ENCODE measurements around the gene FNBP1L. TPM values are rescaled to one million over a fixed set of nuclear protein-coding genes. Genes with fewer than 3 reads are reported as not detected.

Gene FNBP1L
- total RNA-seq, 1 experiment from 2014 or later: 119 TPM

DNA sequence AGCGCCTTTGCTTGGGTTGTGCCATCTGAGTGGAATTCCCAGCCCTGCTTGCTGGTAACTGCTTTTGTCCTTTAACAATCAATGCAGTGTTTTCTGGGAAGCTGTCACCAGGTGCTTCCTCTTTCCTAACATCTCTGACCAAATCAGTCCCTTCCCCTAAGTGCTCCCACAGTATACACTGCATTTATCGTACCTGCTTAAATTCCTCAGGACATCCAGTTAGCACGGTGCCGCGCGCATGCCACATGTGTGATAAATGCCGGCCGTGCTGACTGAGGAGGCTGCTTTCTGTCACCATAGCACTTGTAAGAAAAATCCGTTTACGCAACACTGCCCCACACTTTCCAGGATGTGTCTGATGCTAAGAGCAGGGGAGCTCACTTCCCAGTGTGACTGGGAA lies 118.3 kb downstream of the FNBP1L start:
- Mint-ChIP-seq H3K4me1 (no peaks in the 10 kb centered on the region; a peak in 1 of 4 replicates), H3K27me3 (ENCODE audit: low read depth) (no peaks in the 10 kb centered on the region), H3K27ac (peak overlapping the region; percentile 45 to 53 (median 51); a peak in 4 of 7 replicates), H3K9me3 (no peaks in the 10 kb centered on the region), H3K4me3 (no peak overlapping the region), H3K36me3 (ENCODE audit: insufficient read depth in 1 of 3, low read depth in 3 of 3) (peaks cover 20 to 61% (median 46%) of the 10 kb centered on the region in 3 experiments)
- no peak overlapping the region for H4K91ac ChIP-seq (ENCODE audit: insufficient read length, low read depth, low read length)
- H3K27ac ChIP-seq (ENCODE audit: insufficient read length, low read depth, low read length): no peak overlapping the region
- H3K4me2 ChIP-seq (ENCODE audit: insufficient read depth, insufficient read length, low read length): no peak overlapping the region
- no peaks in the 10 kb centered on the region for H3K79me2 ChIP-seq (ENCODE audit: insufficient read depth, low read length)
- no peak overlapping the region for H2BK12ac ChIP-seq (ENCODE audit: insufficient read length, low read depth, low read length)
- H3K4ac ChIP-seq (ENCODE audit: low read depth, low read length): no peak overlapping the region
- no peak overlapping the region for H3T11ph ChIP-seq (ENCODE audit: low read length)
- H2BK20ac ChIP-seq (ENCODE audit: low read depth, low read length, poor library complexity, severe bottlenecking): no peak overlapping the region
- H2BK15ac ChIP-seq (ENCODE audit: low read depth, low read length): no peak overlapping the region
- no peak overlapping the region for H2AK5ac ChIP-seq (ENCODE audit: insufficient read length, low read length)
- no peak overlapping the region for H2BK120ac ChIP-seq (ENCODE audit: low read depth, low read length, poor library complexity, severe bottlenecking)
- H4K5ac ChIP-seq (ENCODE audit: insufficient read length, low read depth, low read length): no peak overlapping the region
- no peak overlapping the region for H2AFZ ChIP-seq (ENCODE audit: low read length)
- no peak overlapping the region for H4K8ac ChIP-seq (replicated peaks; ENCODE audit: insufficient read length, low read depth, low read length)
- no peak overlapping the region for H2BK5ac ChIP-seq (ENCODE audit: insufficient read length, low read length)
- no peaks in the 10 kb centered on the region for H3K27me3 ChIP-seq (ENCODE audit: insufficient read depth, low read length)
- WGBS (ENCODE audit: extremely low coverage, insufficient read length, low lambda C conversion rate): no CpG with 5 or more reads among the region's 10 CpGs
- H3K18ac ChIP-seq (ENCODE audit: insufficient read length, low read depth, low read length): no peak overlapping the region
- no peak overlapping the region for H3K9ac ChIP-seq (ENCODE audit: extremely low read depth, insufficient read length, low read length)
- H3K23me2 ChIP-seq (ENCODE audit: insufficient read length, low read depth, low read length, poor library complexity, severe bottlenecking): no peaks in the 10 kb centered on the region
- no peak overlapping the region for H3K23ac ChIP-seq (ENCODE audit: insufficient read length, low read depth, low read length)
- H3K9me3 ChIP-seq (ENCODE audit: control insufficient read depth, low read depth, low read length): no peaks in the 10 kb centered on the region
- H3K14ac ChIP-seq (ENCODE audit: insufficient read depth, low read length): no peak overlapping the region
- TF ChIP-seq, protein P1, sequence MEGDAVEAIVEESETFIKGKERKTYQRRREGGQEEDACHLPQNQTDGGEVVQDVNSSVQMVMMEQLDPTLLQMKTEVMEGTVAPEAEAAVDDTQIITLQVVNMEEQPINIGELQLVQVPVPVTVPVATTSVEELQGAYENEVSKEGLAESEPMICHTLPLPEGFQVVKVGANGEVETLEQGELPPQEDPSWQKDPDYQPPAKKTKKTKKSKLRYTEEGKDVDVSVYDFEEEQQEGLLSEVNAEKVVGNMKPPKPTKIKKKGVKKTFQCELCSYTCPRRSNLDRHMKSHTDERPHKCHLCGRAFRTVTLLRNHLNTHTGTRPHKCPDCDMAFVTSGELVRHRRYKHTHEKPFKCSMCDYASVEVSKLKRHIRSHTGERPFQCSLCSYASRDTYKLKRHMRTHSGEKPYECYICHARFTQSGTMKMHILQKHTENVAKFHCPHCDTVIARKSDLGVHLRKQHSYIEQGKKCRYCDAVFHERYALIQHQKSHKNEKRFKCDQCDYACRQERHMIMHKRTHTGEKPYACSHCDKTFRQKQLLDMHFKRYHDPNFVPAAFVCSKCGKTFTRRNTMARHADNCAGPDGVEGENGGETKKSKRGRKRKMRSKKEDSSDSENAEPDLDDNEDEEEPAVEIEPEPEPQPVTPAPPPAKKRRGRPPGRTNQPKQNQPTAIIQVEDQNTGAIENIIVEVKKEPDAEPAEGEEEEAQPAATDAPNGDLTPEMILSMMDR (conservative IDR thresholded peaks at IDR 0.05): no peak
- no peaks in the 10 kb centered on the region for H4K20me1 ChIP-seq (ENCODE audit: control insufficient read depth, insufficient read depth, insufficient read length)
- DNase-seq: no peak
- no peaks in the 10 kb centered on the region for H3K4me1 ChIP-seq (ENCODE audit: insufficient read depth, low read length)
- H3K79me1 ChIP-seq (ENCODE audit: insufficient read depth, low read depth, low read length, poor library complexity, severe bottlenecking): no peaks in the 10 kb centered on the region
- H3K56ac ChIP-seq (ENCODE audit: insufficient read length, low read depth, low read length): no peak overlapping the region
